Esophagus muscularis mucosa (tissue), 4 donors: ENCODE data around the gene CRY2. TPM values are rescaled to one million over a fixed set of nuclear protein-coding genes. Genes with fewer than 3 reads are reported as not detected.

Source experiments
- DNase-seq: peaks from one replicate; pipeline ENCODE4 v3.0.0-alpha.2; 2017; ENCODE audit errors: extremely low spot score
- H3K27ac ChIP-seq, 4 donors: fragments of 200-600 bp; sonication (generic); replicated peaks in 1 of 4; 1 replicate in 3 of 4; 2 replicates in 1 of 4; pipeline ENCODE4 v1.5.1; 2016 to 2019; ENCODE audit warnings: mild to moderate bottlenecking in 1 of 4
- H3K27me3 ChIP-seq, 4 donors: fragments of 200-600 bp; sonication (generic); one replicate each; pipeline versions ENCODE4 v1.5.1 to v1.6.0; 2016 to 2019
- H3K36me3 ChIP-seq, 4 donors: fragments of 200-600 bp; sonication (generic); one replicate each; pipeline ENCODE4 v1.5.1; 2016 to 2019
- H3K4me1 ChIP-seq, 4 donors: fragments of 200-600 bp; sonication (generic); one replicate each; pipeline ENCODE4 v1.5.1; 2016 to 2019
- H3K4me3 ChIP-seq, 4 donors: fragments of 200-600 bp; sonication (generic); 1 replicate in 2 of 4; 2 replicates in 2 of 4; pipeline ENCODE4 v1.5.1; 2016 to 2019; ENCODE audit warnings: mild to moderate bottlenecking in 4 of 4, moderate library complexity in 1 of 4
- H3K9me3 ChIP-seq, 4 donors: fragments of 200-600 bp; sonication (generic); 1 replicate in 3 of 4; 2 replicates in 1 of 4; pipeline ENCODE4 v1.5.1; 2016 to 2019
- CTCF ChIP-seq, 3 experiments: fragments of 200-600 bp in 2 of 3; fragments of 450-650 bp in 1 of 3; sonication (generic) in 2 of 3; IDR thresholded peaks; one replicate each; pipeline ENCODE4 v1.5.1; 2017 to 2019; ENCODE audit warnings: antibody characterized with exemption in 3 of 3, mild to moderate bottlenecking in 2 of 3, moderate library complexity in 1 of 3
- EP300 ChIP-seq: sonication (generic); formaldehyde crosslinking; IDR thresholded peaks from one replicate; pipeline ENCODE4 v1.6.1; 2017; ENCODE audit warnings: antibody characterized with exemption
- POLR2A ChIP-seq: fragments of 450-650 bp; IDR thresholded peaks from one replicate; pipeline ENCODE4 v1.6.1; 2017; ENCODE audit warnings: antibody characterized with exemption, moderate library complexity, mild to moderate bottlenecking, low read depth
- POLR2AphosphoS5 ChIP-seq, 2 donors: sonication (generic); formaldehyde crosslinking; IDR thresholded peaks; one replicate each; pipeline ENCODE4 v1.6.1; 2017; ENCODE audit warnings: antibody characterized with exemption in 2 of 2
- WGBS: methylation state at CpG from one replicate; pipeline ENCODE4 v1.1.5; 2018; 5-methylcytosine and 5-hydroxymethylcytosine counted together
- intact Hi-C: fragments of 100-400 bp; cut with DNase I; formaldehyde crosslinking; loops from one replicate; pipeline ENCODE4 v1.15.1; 2023
- total RNA-seq, 4 donors: library from RNA; depleted of rRNA; stranded (reverse); fragments of >200 nt; gene quantifications; one replicate each; pipeline versions ENCODE4 v1.1.0 to v1.2.1, GENCODE V29; 2016

The CRY2 gene
- total RNA-seq, 4 donors from 2014 or later = 32.0 to 57.6 (median 49.7) TPM

GRCh38 chr11:45928535-45929215 lies 81.4 kb downstream of the CRY2 start:
- WGBS = 75% methylated on average over 13 of the region's 13 CpGs
- intact Hi-C loops = no loop called here
- Histone ChIP-seq H3K27ac (no peak overlapping the region), H3K4me1 (peaks cover 0 to 6% (median 2%) of the 10 kb centered on the region in 4 donors), H3K27me3 (peaks cover 0 to 34% (median 0%) of the 10 kb centered on the region in 4 donors), H3K36me3 (peaks cover 9 to 40% (median 21%) of the 10 kb centered on the region in 4 donors), H3K4me3 (no peak overlapping the region), H3K9me3 (no peaks in the 10 kb centered on the region)
- TF ChIP-seq EP300 (no peak), POLR2AphosphoS5 (IDR thresholded peaks at IDR 0.05) (no peak), CTCF (IDR thresholded peaks at IDR 0.05) (no peak), POLR2A (no peak)
- no peak for DNase-seq

GRCh38 chr11:45929486-45930030 lies 82.3 kb downstream of the CRY2 start:
- Histone ChIP-seq H3K9me3 (no peaks in the 10 kb centered on the region), H3K27me3 (peaks cover 0 to 26% (median 0%) of the 10 kb centered on the region in 4 donors), H3K27ac (no peak overlapping the region), H3K36me3 (peaks cover 18 to 49% (median 30%) of the 10 kb centered on the region in 4 donors), H3K4me1 (peaks cover 0 to 6% (median 2%) of the 10 kb centered on the region in 4 donors), H3K4me3 (no peak overlapping the region)
- intact Hi-C loops = no loop called here
- WGBS = 72% methylated on average over 8 of the region's 10 CpGs
- TF ChIP-seq POLR2A = no peak
- TF ChIP-seq POLR2AphosphoS5 (IDR thresholded peaks at IDR 0.05) = no peak
- no peak for TF ChIP-seq EP300
- TF ChIP-seq CTCF (IDR thresholded peaks at IDR 0.05) = no peak
- DNase-seq = no peak

GRCh38 chr11:45930031-45930794 lies 82.9 kb downstream of the CRY2 start:
- DNase-seq = peak; percentile 90
- H3K27ac ChIP-seq = no peak overlapping the region
- no peaks in the 10 kb centered on the region for H3K9me3 ChIP-seq
- 84% methylated on average over 14 of the region's 14 CpGs for WGBS
- peaks cover 0 to 19% (median 0%) of the 10 kb centered on the region in 4 donors for H3K27me3 ChIP-seq
- peaks cover 24 to 56% (median 37%) of the 10 kb centered on the region in 4 donors for H3K36me3 ChIP-seq
- intact Hi-C loops = no loop called here
- no peak overlapping the region for H3K4me3 ChIP-seq
- peaks cover 0 to 6% (median 2%) of the 10 kb centered on the region in 4 donors for H3K4me1 ChIP-seq
- TF ChIP-seq CTCF (IDR thresholded peaks at IDR 0.05) = no peak

DNA sequence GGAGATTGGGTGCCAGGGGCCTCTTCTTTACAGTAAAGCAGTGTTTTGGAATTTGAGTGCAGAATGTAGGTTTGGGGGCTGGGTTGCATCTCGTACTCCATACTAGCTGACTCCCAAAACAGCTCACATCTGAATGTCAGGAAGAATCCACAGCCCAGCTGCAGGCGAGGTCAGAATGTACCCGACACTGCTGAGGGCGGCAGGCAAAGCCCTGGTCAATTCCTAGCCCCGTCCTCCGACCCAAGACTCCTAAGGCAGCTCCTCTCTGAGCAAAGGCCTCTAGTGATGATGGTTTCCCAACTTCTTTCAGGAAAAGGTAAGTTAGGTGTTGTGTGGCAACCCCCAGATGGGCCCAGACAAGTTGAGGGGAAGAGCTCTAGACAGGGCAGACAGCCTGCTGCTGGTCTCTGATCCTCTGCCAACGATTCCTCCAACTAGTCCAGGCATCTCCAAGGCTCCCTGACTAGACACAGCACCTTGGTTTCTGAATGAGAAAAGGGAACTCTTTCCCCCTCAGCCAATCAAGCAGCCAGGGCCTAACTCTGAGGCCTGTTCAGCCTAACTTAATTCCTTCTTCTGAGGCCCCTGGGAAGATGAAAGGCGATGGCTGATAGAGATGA lies 83.8 kb downstream of the CRY2 start:
- peaks cover 33 to 64% (median 45%) of the 10 kb centered on the region in 4 donors for H3K36me3 ChIP-seq
- DNase-seq = no peak
- 76% methylated on average over 8 of the region's 8 CpGs for WGBS
- intact Hi-C loops = no loop called here
- no peaks in the 10 kb centered on the region for H3K9me3 ChIP-seq
- no peak overlapping the region for H3K27ac ChIP-seq
- TF ChIP-seq POLR2AphosphoS5 (IDR thresholded peaks at IDR 0.05) = no peak
- TF ChIP-seq POLR2A = no peak
- no peak for TF ChIP-seq CTCF (IDR thresholded peaks at IDR 0.05)
- no peak for TF ChIP-seq EP300
- H3K4me1 ChIP-seq = peaks cover 0 to 6% (median 2%) of the 10 kb centered on the region in 4 donors
- peaks cover 0 to 11% (median 0%) of the 10 kb centered on the region in 4 donors for H3K27me3 ChIP-seq
- no peak overlapping the region for H3K4me3 ChIP-seq
